HepG2 (cell line): Measurements from ENCODE around the gene TSPAN9.

ENCODE experiments used
- CHCHD3 ChIP-seq: sonication (generic); formaldehyde crosslinking; IDR thresholded peaks from 2 replicates; pipeline ENCODE4 v1.8.0; 2022; ENCODE audit warnings: mild to moderate bottlenecking, missing genetic modification reagents, moderate library complexity
- MXI1 ChIP-seq: IDR thresholded peaks from 3 replicates; pipeline ENCODE4 v1.6.1; 2012; ENCODE audit warnings: low read depth, low read length, inconsistent platforms, borderline replicate concordance
- NFYB ChIP-seq: sonication (generic); formaldehyde crosslinking; IDR thresholded peaks from 2 replicates; pipeline ENCODE4 v1.4.0; 2020; ENCODE audit warnings: missing genetic modification reagents
- POLR2A ChIP-seq, 2 experiments: IDR thresholded peaks; 2 replicates each; pipeline ENCODE4 v1.6.1; 2011; ENCODE audit warnings: low read depth in 2 of 2, low read length in 2 of 2, mild to moderate bottlenecking in 1 of 2, moderate library complexity in 1 of 2; ENCODE audit not compliant: insufficient read depth in 1 of 2
- RXRA ChIP-seq: sonication (generic); formaldehyde crosslinking; IDR thresholded peaks from 2 replicates; pipeline ENCODE4 v1.5.1; 2020; ENCODE audit warnings: missing genetic modification reagents
- SMC3 ChIP-seq: IDR thresholded peaks from 2 replicates; pipeline ENCODE4 v1.6.1; 2011; ENCODE audit warnings: low read length, improper control_type of control experiment
- SP1 ChIP-seq, 2 experiments: fragments of 450-650 bp in 1 of 2; sonication (generic) in 1 of 2; formaldehyde crosslinking in 1 of 2; IDR thresholded peaks; 2 replicates each; pipeline versions ENCODE4 v1.4.0 to v1.6.1; 2016 to 2020; ENCODE audit warnings: missing genetic modification reagents in 1 of 2
- ZBTB7A ChIP-seq: sonication (generic); formaldehyde crosslinking; IDR thresholded peaks from 2 replicates; pipeline ENCODE4 v1.8.0; 2022; ENCODE audit warnings: mild to moderate bottlenecking, missing genetic modification reagents
- ZFP62 ChIP-seq: sonication (generic); formaldehyde crosslinking; IDR thresholded peaks from 2 replicates; pipeline ENCODE4 v1.4.0; 2020; ENCODE audit warnings: missing genetic modification reagents
- ZKSCAN1 ChIP-seq: fragments of 150-350 bp; IDR thresholded peaks from 2 replicates; pipeline ENCODE4 v1.6.1; 2014; ENCODE audit warnings: low read length
- TF ChIP-seq, protein P1 (sequence below): sonication (generic); formaldehyde crosslinking; IDR thresholded peaks from 2 replicates; pipeline ENCODE4 v1.4.0; 2020; ENCODE audit warnings: missing genetic modification reagents, borderline replicate concordance

DNA sequence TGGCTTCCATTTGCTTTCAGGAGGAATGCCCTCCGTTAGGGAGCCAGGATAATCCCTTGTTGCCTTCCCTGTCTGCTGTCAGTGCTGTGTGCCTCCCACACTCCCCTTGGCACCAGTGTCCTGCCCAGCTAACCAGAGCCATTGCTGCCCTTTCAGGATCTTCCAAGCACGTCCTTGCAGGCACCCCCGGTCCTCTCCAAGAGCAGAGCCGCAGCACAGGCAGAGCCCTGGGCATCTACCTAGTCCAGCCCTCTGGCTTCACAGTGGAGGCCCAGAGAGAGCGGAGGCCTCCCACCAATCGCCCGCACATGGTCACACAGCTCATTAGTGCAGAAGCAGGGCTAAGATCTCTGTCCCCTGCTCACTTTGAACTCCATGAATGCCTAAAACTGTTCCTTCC lies 39.0 kb upstream of the TSPAN9 start:
- TF ChIP-seq RXRA (CRISPR knock-in tag), result no peak
- no peak for TF ChIP-seq ZKSCAN1
- TF ChIP-seq, protein P1, sequence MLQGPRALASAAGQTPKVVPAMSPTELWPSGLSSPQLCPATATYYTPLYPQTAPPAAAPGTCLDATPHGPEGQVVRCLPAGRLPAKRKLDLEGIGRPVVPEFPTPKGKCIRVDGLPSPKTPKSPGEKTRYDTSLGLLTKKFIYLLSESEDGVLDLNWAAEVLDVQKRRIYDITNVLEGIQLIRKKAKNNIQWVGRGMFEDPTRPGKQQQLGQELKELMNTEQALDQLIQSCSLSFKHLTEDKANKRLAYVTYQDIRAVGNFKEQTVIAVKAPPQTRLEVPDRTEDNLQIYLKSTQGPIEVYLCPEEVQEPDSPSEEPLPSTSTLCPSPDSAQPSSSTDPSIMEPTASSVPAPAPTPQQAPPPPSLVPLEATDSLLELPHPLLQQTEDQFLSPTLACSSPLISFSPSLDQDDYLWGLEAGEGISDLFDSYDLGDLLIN, result no peak
- TF ChIP-seq ZFP62, result no peak
- no peak for TF ChIP-seq CHCHD3 (CRISPR knock-in tag)
- no peak for TF ChIP-seq ZBTB7A
- no peak for TF ChIP-seq SP1 (IDR thresholded peaks at IDR 0.05)
- TF ChIP-seq SP1 (CRISPR knock-in tag; IDR thresholded peaks at IDR 0.05), result no peak
- TF ChIP-seq MXI1, result no peak
- no peak for TF ChIP-seq NFYB (CRISPR knock-in tag)
- no peak for TF ChIP-seq POLR2A (IDR thresholded peaks at IDR 0.05; ENCODE audit: insufficient read depth in 1 of 2, low read depth in 2 of 2, low read length in 2 of 2)
- no peak for TF ChIP-seq SMC3
